Neural cell (in vitro differentiated cells): Measurements from ENCODE around the gene CPPED1. TPM values are rescaled to one million over a fixed set of nuclear protein-coding genes. Genes with fewer than 3 reads are reported as not detected.

Experiments
- H2AFZ ChIP-seq: fragments of 200-600, 300-800 bp; sonication (generic), shearing (Covaris generic); 2 replicates; pipeline ENCODE4 v1.6.0; 2014; ENCODE audit warnings: low read depth, mild to moderate bottlenecking, antibody characterized with exemption, low read length, moderate library complexity
- H3F3A ChIP-seq: fragments of 200-600 bp; shearing (Covaris generic); 2 replicates; pipeline ENCODE4 v1.6.1; 2016; ENCODE audit warnings: mild to moderate bottlenecking, moderate library complexity, mixed read lengths, antibody characterized with exemption, low read length; ENCODE audit not compliant: insufficient read depth, poor library complexity, severe bottlenecking
- H3K27ac ChIP-seq: fragments of 200-600, 300-800 bp; sonication (generic), shearing (Covaris generic); 2 replicates; pipeline ENCODE4 v1.5.1; 2014; ENCODE audit warnings: mild to moderate bottlenecking, low read length, moderate library complexity
- H3K27me3 ChIP-seq: fragments of 300-800, 200-600 bp; sonication (generic), shearing (Covaris generic); 2 replicates; pipeline ENCODE4 v1.6.0; 2014; ENCODE audit warnings: mild to moderate bottlenecking, low read depth, low read length, moderate library complexity; ENCODE audit not compliant: insufficient read depth
- H3K36me3 ChIP-seq: fragments of 300-800, 200-600 bp; sonication (generic), shearing (Covaris generic); 2 replicates; pipeline ENCODE4 v1.5.1; 2014; ENCODE audit warnings: mild to moderate bottlenecking, antibody characterized with exemption, low read length, moderate library complexity; ENCODE audit not compliant: insufficient read depth
- H3K4me2 ChIP-seq: fragments of 300-800, 200-600 bp; sonication (generic), shearing (Covaris generic); 2 replicates; pipeline ENCODE4 v1.6.0; 2014; ENCODE audit warnings: mild to moderate bottlenecking, low read length
- H3K4me3 ChIP-seq: fragments of 300-800, 200-600 bp; sonication (generic), shearing (Covaris generic); 2 replicates; pipeline ENCODE4 v1.5.1; 2014; ENCODE audit warnings: mild to moderate bottlenecking, low read length, moderate library complexity
- H3K79me2 ChIP-seq: fragments of 200-600 bp; shearing (Covaris generic); replicated peaks from 2 replicates; pipeline ENCODE4 v1.6.0; 2014; ENCODE audit warnings: mild to moderate bottlenecking, low read length, moderate library complexity; ENCODE audit not compliant: insufficient read depth
- H3K9ac ChIP-seq: fragments of 300-800, 200-600 bp; sonication (generic), shearing (Covaris generic); 2 replicates; pipeline ENCODE4 v1.6.1; 2016; ENCODE audit warnings: mild to moderate bottlenecking, low read length, mixed read lengths
- H3K9me2 ChIP-seq: fragments of 200-600 bp; shearing (Covaris generic); 2 replicates; pipeline ENCODE4 v1.6.1; 2016; ENCODE audit warnings: mild to moderate bottlenecking, low read length, mixed read lengths; ENCODE audit not compliant: insufficient read depth
- H3K9me3 ChIP-seq: fragments of 200-600, 300-800 bp; sonication (generic), shearing (Covaris generic); 2 replicates; pipeline ENCODE4 v1.6.1; 2016; ENCODE audit warnings: mild to moderate bottlenecking, mixed run types, low read length, moderate library complexity, mixed read lengths
- H4K20me1 ChIP-seq: fragments of 200-600 bp; shearing (Covaris generic); 2 replicates; pipeline ENCODE4 v1.6.1; 2016; ENCODE audit warnings: mild to moderate bottlenecking, mixed run types; ENCODE audit not compliant: insufficient read depth
- CTCF ChIP-seq: fragments of 450-650 bp; IDR thresholded peaks from 2 replicates; pipeline ENCODE4 v1.5.1; 2014; ENCODE audit warnings: antibody characterized with exemption, mild to moderate bottlenecking, moderate library complexity; ENCODE audit not compliant: poor library complexity, severe bottlenecking
- EP300 ChIP-seq: fragments of 450-650 bp; conservative IDR thresholded peaks from 2 replicates; pipeline ENCODE4 v1.6.1; 2014; ENCODE audit warnings: antibody characterized with exemption, mild to moderate bottlenecking, moderate library complexity; ENCODE audit not compliant: poor library complexity, severe bottlenecking
- EZH2 ChIP-seq: fragments of 200-600, 300-800 bp; shearing (Covaris generic), sonication (generic); IDR thresholded peaks from 2 replicates; pipeline ENCODE4 v1.6.1; 2014; ENCODE audit warnings: antibody characterized with exemption, low read length, borderline replicate concordance, mild to moderate bottlenecking; ENCODE audit not compliant: insufficient read depth, poor library complexity, severe bottlenecking
- MXI1 ChIP-seq: fragments of 450-650 bp; conservative IDR thresholded peaks from 2 replicates; pipeline ENCODE4 v1.6.1; 2014; ENCODE audit warnings: antibody characterized with exemption, mild to moderate bottlenecking; ENCODE audit not compliant: poor library complexity, severe bottlenecking
- POLR2AphosphoS5 ChIP-seq: IDR thresholded peaks from 2 replicates; pipeline ENCODE4 v1.6.1; 2012
- RAD21 ChIP-seq: fragments of 450-650 bp; conservative IDR thresholded peaks from 2 replicates; pipeline ENCODE4 v1.6.1; 2014; ENCODE audit warnings: antibody characterized with exemption, mild to moderate bottlenecking, moderate library complexity
- REST ChIP-seq: IDR thresholded peaks from 2 replicates; pipeline ENCODE4 v1.6.1; 2012; ENCODE audit warnings: borderline replicate concordance
- SMC3 ChIP-seq: fragments of 450-650 bp; conservative IDR thresholded peaks from 2 replicates; pipeline ENCODE4 v1.6.1; 2014; ENCODE audit warnings: antibody characterized with exemption, mild to moderate bottlenecking, moderate library complexity; ENCODE audit not compliant: poor library complexity
- TAF1 ChIP-seq: IDR thresholded peaks from 2 replicates; pipeline ENCODE4 v1.6.1; 2012; ENCODE audit warnings: low read depth
- polyA plus RNA-seq: library from polyadenylated mRNA; depleted of rRNA; stranded (reverse); fragments of >200 nt; gene quantifications from 2 replicates; pipeline ENCODE4 v1.2.3, GENCODE V29; 2014

The CPPED1 gene
- polyA plus RNA-seq, 1 donor from 2014 or later, result 2.5 TPM

GRCh38 chr16:12729448-12729847 is 74.2 kb downstream of the CPPED1 start:
- peaks cover 2% of the 10 kb centered on the region for H3K9me3 ChIP-seq
- no peaks in the 10 kb centered on the region for H3K36me3 ChIP-seq
- no peaks in the 10 kb centered on the region for H4K20me1 ChIP-seq
- no peaks in the 10 kb centered on the region for H3K79me2 ChIP-seq
- no peak for TF ChIP-seq RAD21
- no peak for TF ChIP-seq EZH2
- no peak for TF ChIP-seq EP300
- no peak for TF ChIP-seq SMC3
- no peak for TF ChIP-seq TAF1
- TF ChIP-seq REST, result no peak
- no peak for TF ChIP-seq CTCF
- no peak for TF ChIP-seq MXI1
- no peak for TF ChIP-seq POLR2AphosphoS5
- H3K27ac ChIP-seq, result no peak overlapping the region
- H3K4me2 ChIP-seq, result no peak overlapping the region
- no peaks in the 10 kb centered on the region for H3F3A ChIP-seq
- H3K9me2 ChIP-seq, result no peaks in the 10 kb centered on the region
- no peak overlapping the region for H3K4me3 ChIP-seq
- no peaks in the 10 kb centered on the region for H3K27me3 ChIP-seq
- no peak overlapping the region for H3K9ac ChIP-seq
- H2AFZ ChIP-seq, result no peak overlapping the region

GRCh38 chr16:12728469-12728868 is 75.2 kb downstream of the CPPED1 start:
- H3K4me2 ChIP-seq, result no peak overlapping the region
- peaks cover under 1% of the 10 kb centered on the region for H3K9me3 ChIP-seq

More at GRCh38 chr16:12728469-12728868, 75.2 kb downstream of the CPPED1 start:
- H3K9ac ChIP-seq, result no peak overlapping the region
- H3K79me2 ChIP-seq, result no peaks in the 10 kb centered on the region
- no peaks in the 10 kb centered on the region for H3F3A ChIP-seq
- no peak overlapping the region for H3K4me3 ChIP-seq
- no peaks in the 10 kb centered on the region for H4K20me1 ChIP-seq
- no peak for TF ChIP-seq EP300
- no peak for TF ChIP-seq RAD21
- TF ChIP-seq REST, result no peak
- no peak for TF ChIP-seq MXI1
- TF ChIP-seq TAF1, result no peak
- H2AFZ ChIP-seq, result no peak overlapping the region
- no peaks in the 10 kb centered on the region for H3K9me2 ChIP-seq
- H3K36me3 ChIP-seq, result no peaks in the 10 kb centered on the region
- no peak overlapping the region for H3K27ac ChIP-seq
- no peaks in the 10 kb centered on the region for H3K27me3 ChIP-seq
